ENCODE data around the gene ATP13A4.
"Not testable (repeated sequence)": the region's sequence is repeated elsewhere in the genome, so short reads cannot be mapped to it uniquely, and the experiment has no call there.

Gene ATP13A4

DNA sequence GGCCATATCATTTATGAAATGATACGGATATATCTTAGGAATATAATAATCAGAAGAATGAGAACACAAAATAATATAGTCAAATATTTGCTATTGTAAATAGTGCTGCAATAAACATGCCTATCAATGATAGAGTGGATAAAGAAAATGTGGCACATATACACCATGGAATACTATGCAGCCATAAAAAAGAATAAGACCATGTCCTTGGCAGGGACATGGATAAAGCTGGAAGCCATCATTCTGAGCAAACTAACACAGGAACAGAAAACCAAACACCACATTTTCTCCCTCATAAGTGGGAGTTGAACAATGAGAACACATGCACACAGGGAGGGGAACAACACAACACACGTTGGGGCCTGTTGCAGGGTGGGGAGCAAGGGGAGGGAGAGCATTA lies 28.6 kb downstream of the ATP13A4 start:
- H3K4me1 ChIP-seq (ENCODE audit: control insufficient read depth in 1 of 2, insufficient read depth in 2 of 2, low read length in 2 of 2); H3K4me3 ChIP-seq (ENCODE audit: low read depth in 1 of 2, low read length in 2 of 2); H3K27me3 ChIP-seq (ENCODE audit: control insufficient read depth in 1 of 2, insufficient read depth in 2 of 2, low read length in 2 of 2); H3K27ac ChIP-seq (ENCODE audit: low read depth, low read length); H3K9ac ChIP-seq (ENCODE audit: low read depth in 1 of 2, low read length in 2 of 2); H3K9me3 ChIP-seq (ENCODE audit: control insufficient read depth in 1 of 2, low read length in 2 of 2); H3K36me3 ChIP-seq (ENCODE audit: control insufficient read depth in 1 of 2, insufficient read depth in 2 of 2, low read length in 2 of 2): not testable (repeated sequence)

DNA sequence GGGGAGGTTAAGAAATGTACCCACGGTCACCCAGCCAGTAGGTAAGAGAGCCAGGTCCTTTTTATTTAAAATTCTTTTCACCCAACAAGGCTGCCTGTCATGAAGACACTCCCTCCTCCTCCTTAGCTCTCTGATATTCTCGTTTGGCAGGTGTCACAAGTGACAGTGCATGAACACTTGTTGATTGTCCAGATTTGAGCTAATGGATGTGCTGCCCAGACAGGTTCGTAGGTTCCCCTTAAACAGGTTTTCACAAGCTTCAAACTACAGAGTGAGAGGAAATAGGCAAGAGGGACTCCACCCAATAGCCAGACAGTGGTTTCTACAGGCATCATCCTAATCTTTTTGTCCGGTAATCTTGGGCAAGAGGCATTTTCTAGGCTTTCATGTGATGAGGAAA lies 32.2 kb downstream of the ATP13A4 start:
- no peaks in the 10 kb centered on the region for H3K4me1 ChIP-seq (ENCODE audit: control insufficient read depth in 1 of 2, insufficient read depth in 2 of 2, low read length in 2 of 2)
- no peak overlapping the region for H3K4me3 ChIP-seq (ENCODE audit: low read depth in 1 of 2, low read length in 2 of 2)
- H3K9ac ChIP-seq (ENCODE audit: low read depth in 1 of 2, low read length in 2 of 2): no peak overlapping the region
- H3K36me3 ChIP-seq (ENCODE audit: control insufficient read depth in 1 of 2, insufficient read depth in 2 of 2, low read length in 2 of 2): no peaks in the 10 kb centered on the region
- no peak overlapping the region for H3K27ac ChIP-seq (ENCODE audit: low read depth, low read length)
- no peaks in the 10 kb centered on the region for H3K27me3 ChIP-seq (ENCODE audit: control insufficient read depth in 1 of 2, insufficient read depth in 2 of 2, low read length in 2 of 2)
- no peaks in the 10 kb centered on the region for H3K9me3 ChIP-seq (ENCODE audit: control insufficient read depth in 1 of 2, low read length in 2 of 2)

DNA sequence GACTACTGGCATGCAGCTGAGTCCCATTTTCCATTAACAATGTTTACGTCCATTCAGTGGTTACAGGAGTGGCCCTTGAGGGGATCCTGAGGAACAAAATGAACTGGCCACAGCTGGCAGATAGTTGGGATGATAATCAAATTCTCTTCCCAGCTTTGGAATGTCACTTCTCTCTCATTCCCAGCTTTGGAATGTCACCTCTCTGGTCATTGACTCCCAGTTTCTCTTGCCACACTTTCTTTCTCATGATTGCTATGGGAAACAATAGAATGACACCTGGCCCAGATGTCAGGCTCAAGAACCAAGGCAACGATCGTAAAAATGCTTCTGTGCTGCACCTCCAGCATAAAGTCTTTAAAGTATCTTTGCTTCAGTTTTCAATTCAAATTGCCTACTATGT lies 34.0 kb downstream of the ATP13A4 start:
- H3K4me1 ChIP-seq (ENCODE audit: control insufficient read depth in 1 of 2, insufficient read depth in 2 of 2, low read length in 2 of 2): no peaks in the 10 kb centered on the region
- no peaks in the 10 kb centered on the region for H3K36me3 ChIP-seq (ENCODE audit: control insufficient read depth in 1 of 2, insufficient read depth in 2 of 2, low read length in 2 of 2)
- H3K4me3 ChIP-seq (ENCODE audit: low read depth in 1 of 2, low read length in 2 of 2): no peak overlapping the region
- no peak overlapping the region for H3K27ac ChIP-seq (ENCODE audit: low read depth, low read length)
- H3K9me3 ChIP-seq (ENCODE audit: control insufficient read depth in 1 of 2, low read length in 2 of 2): no peaks in the 10 kb centered on the region
- no peaks in the 10 kb centered on the region for H3K27me3 ChIP-seq (ENCODE audit: control insufficient read depth in 1 of 2, insufficient read depth in 2 of 2, low read length in 2 of 2)
- no peak overlapping the region for H3K9ac ChIP-seq (ENCODE audit: low read depth in 1 of 2, low read length in 2 of 2)

DNA sequence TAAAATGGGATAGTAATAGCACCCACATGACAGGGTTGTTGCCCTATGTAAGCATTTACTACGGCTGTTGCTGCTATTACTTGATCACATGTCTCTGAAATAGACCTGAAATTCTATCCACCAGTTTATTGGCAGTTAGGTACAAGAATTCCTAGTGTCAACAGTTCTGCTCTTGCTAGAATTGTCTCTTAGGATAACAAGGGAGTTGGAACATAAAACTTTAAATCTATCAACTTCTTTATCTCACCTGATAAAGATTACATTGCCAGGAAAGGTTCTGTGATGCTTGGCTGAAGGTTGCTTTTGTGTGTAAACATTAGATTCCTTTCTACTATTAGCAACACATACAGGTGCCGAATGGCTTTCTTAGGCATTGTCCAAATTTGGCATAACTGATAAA lies 38.7 kb downstream of the ATP13A4 start:
- H3K4me3 ChIP-seq (ENCODE audit: low read depth in 1 of 2, low read length in 2 of 2): no peak overlapping the region
- no peak overlapping the region for H3K27ac ChIP-seq (ENCODE audit: low read depth, low read length)
- no peaks in the 10 kb centered on the region for H3K4me1 ChIP-seq (ENCODE audit: control insufficient read depth in 1 of 2, insufficient read depth in 2 of 2, low read length in 2 of 2)

DNA sequence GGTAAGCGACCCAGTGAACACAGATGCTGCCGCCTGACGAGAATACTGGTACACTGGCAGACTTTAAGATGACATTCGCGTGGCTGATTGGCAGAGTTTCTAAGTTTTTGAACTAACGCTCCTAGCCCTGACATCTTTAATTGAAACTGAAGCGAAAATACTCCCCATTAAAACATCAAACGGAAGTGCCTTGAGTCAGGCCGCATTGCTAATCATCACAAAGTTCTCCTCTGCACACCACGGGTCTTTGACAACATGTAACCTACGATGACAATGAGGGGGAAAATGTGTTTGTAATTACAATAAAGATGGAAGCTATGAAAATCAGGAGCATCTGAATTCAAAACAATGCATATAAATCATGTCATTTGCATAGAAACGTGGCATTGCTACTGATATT lies 44.5 kb downstream of the ATP13A4 start:
- Histone ChIP-seq H3K27me3 (ENCODE audit: control insufficient read depth in 1 of 2, insufficient read depth in 2 of 2, low read length in 2 of 2) (no peaks in the 10 kb centered on the region), H3K27ac (ENCODE audit: low read depth, low read length) (no peak overlapping the region), H3K9me3 (ENCODE audit: control insufficient read depth in 1 of 2, low read length in 2 of 2) (no peaks in the 10 kb centered on the region), H3K4me1 (ENCODE audit: control insufficient read depth in 1 of 2, insufficient read depth in 2 of 2, low read length in 2 of 2) (no peaks in the 10 kb centered on the region), H3K4me3 (ENCODE audit: low read depth in 1 of 2, low read length in 2 of 2) (no peak overlapping the region), H3K36me3 (ENCODE audit: control insufficient read depth in 1 of 2, insufficient read depth in 2 of 2, low read length in 2 of 2) (no peaks in the 10 kb centered on the region), H3K9ac (ENCODE audit: low read depth in 1 of 2, low read length in 2 of 2) (no peak overlapping the region)

More for the DNA sequence above, 38.7 kb downstream of the ATP13A4 start:
- Histone ChIP-seq H3K9ac (ENCODE audit: low read depth in 1 of 2, low read length in 2 of 2) (no peak overlapping the region), H3K36me3 (ENCODE audit: control insufficient read depth in 1 of 2, insufficient read depth in 2 of 2, low read length in 2 of 2) (no peaks in the 10 kb centered on the region), H3K27me3 (ENCODE audit: control insufficient read depth in 1 of 2, insufficient read depth in 2 of 2, low read length in 2 of 2) (no peaks in the 10 kb centered on the region), H3K9me3 (ENCODE audit: control insufficient read depth in 1 of 2, low read length in 2 of 2) (no peaks in the 10 kb centered on the region)

DNA sequence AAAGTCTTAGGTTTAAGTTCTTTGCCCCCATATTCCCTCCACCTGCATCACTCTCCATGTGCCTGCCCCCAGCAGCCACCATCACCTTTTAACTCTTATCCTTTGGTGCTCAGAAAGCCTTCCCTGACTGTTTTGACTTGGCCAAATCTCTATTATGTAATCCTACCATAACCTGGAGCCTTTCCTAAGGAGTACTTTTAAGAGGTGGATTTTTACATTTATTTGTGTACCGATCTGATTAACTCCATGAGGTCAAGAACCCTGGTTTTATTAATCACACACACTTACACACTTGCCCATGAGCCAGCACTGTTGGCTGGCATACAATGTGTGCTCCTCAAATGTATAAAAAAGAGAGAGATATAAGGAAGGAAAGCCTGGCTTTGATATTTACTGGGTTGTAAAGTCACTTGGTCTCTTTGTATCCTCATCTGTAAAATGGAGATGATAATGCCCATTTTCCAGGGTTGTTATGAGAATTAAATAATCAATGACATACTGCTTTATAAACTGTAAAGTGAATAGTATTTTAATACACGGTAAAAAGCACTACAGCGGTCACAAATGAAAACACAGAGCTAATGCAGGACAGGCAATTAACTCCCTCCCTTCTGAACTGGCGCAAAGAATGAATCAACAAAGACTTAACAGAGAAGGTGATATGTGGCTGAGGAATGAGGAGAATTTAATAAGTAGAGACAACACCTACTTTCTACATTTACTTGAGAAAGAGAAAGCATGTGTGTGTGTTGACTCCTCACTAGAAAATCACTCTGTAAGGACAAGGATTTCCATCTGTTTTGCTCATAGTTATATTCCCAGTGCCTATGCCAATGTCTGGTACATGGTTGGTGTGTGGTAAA lies 45.4 kb downstream of the ATP13A4 start:
- no peaks in the 10 kb centered on the region for H3K36me3 ChIP-seq (ENCODE audit: control insufficient read depth in 1 of 2, insufficient read depth in 2 of 2, low read length in 2 of 2)
- no peak overlapping the region for H3K27ac ChIP-seq (ENCODE audit: low read depth, low read length)

DNA sequence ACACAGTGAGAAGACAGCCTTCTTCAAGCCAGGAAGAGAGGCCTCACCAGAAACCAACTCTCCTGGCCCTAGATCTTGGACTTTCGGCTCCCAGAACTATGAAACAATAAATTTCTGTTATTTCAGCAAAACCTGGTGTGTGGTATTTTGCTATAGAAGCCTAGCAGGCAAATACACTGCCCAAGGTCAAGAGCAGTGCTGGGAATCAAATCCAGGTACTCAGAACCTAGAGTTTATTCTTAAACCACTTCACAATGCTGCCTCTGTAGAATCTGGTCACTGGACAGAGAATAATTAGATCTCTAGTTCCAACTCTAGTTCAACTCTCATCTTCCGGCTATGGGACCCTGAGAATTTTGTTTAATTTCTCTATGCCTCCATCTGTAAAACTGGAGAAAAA lies 46.6 kb downstream of the ATP13A4 start:
- Histone ChIP-seq H3K9me3 (ENCODE audit: control insufficient read depth in 1 of 2, low read length in 2 of 2) (no peaks in the 10 kb centered on the region), H3K36me3 (ENCODE audit: control insufficient read depth in 1 of 2, insufficient read depth in 2 of 2, low read length in 2 of 2) (no peaks in the 10 kb centered on the region), H3K4me3 (ENCODE audit: low read depth in 1 of 2, low read length in 2 of 2) (no peak overlapping the region), H3K9ac (ENCODE audit: low read depth in 1 of 2, low read length in 2 of 2) (no peak overlapping the region), H3K4me1 (ENCODE audit: control insufficient read depth in 1 of 2, insufficient read depth in 2 of 2, low read length in 2 of 2) (no peaks in the 10 kb centered on the region), H3K27me3 (ENCODE audit: control insufficient read depth in 1 of 2, insufficient read depth in 2 of 2, low read length in 2 of 2) (no peaks in the 10 kb centered on the region), H3K27ac (ENCODE audit: low read depth, low read length) (no peak overlapping the region)

More for the DNA sequence above, 45.4 kb downstream of the ATP13A4 start:
- Histone ChIP-seq H3K9me3 (ENCODE audit: control insufficient read depth in 1 of 2, low read length in 2 of 2) (no peaks in the 10 kb centered on the region), H3K4me1 (ENCODE audit: control insufficient read depth in 1 of 2, insufficient read depth in 2 of 2, low read length in 2 of 2) (no peaks in the 10 kb centered on the region), H3K9ac (ENCODE audit: low read depth in 1 of 2, low read length in 2 of 2) (no peak overlapping the region), H3K4me3 (ENCODE audit: low read depth in 1 of 2, low read length in 2 of 2) (no peak overlapping the region), H3K27me3 (ENCODE audit: control insufficient read depth in 1 of 2, insufficient read depth in 2 of 2, low read length in 2 of 2) (no peaks in the 10 kb centered on the region)

DNA sequence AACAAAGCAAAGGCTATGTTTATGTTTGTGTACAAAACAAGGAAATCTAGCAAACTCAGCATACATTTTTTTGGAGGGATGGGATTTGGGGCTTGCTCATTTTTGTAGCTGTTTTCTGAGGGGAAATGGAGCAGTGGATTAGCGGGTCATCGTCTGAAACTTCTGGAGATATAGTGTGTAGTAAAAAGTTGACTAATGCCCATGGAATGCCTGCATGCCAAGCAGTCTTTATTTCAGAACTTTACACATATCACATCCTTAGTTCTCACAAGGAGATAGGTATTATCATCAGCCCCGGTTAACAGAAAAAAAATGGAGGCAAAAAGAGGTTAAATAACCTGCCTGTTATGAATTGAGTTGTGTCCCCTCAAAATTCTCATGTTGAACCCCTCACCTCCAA lies 47.1 kb downstream of the ATP13A4 start:
- Histone ChIP-seq H3K9ac (ENCODE audit: low read depth in 1 of 2, low read length in 2 of 2) (no peak overlapping the region), H3K4me3 (ENCODE audit: low read depth in 1 of 2, low read length in 2 of 2) (no peak overlapping the region), H3K9me3 (ENCODE audit: control insufficient read depth in 1 of 2, low read length in 2 of 2) (no peaks in the 10 kb centered on the region), H3K27ac (ENCODE audit: low read depth, low read length) (no peak overlapping the region), H3K4me1 (ENCODE audit: control insufficient read depth in 1 of 2, insufficient read depth in 2 of 2, low read length in 2 of 2) (no peaks in the 10 kb centered on the region), H3K27me3 (ENCODE audit: control insufficient read depth in 1 of 2, insufficient read depth in 2 of 2, low read length in 2 of 2) (no peaks in the 10 kb centered on the region), H3K36me3 (ENCODE audit: control insufficient read depth in 1 of 2, insufficient read depth in 2 of 2, low read length in 2 of 2) (no peaks in the 10 kb centered on the region)

DNA sequence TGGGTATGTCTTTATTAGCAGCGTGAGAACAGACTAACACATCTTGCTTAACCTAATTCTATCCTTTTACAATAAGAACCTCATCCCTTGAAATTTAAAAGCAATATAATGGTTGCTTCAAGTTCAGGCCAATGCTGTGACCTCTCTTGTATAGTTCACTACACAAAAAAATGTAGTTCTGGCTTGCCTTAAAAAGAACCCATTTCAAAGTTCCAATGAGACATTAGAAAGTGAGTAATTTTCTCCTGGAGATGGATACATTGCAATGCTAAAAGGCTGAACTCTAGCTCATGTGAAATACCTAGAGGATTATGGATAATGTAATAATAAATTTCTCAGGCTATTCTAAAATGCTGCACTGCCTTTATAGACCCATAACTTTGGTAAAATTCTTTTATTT lies 47.8 kb downstream of the ATP13A4 start:
- no peaks in the 10 kb centered on the region for H3K36me3 ChIP-seq (ENCODE audit: control insufficient read depth in 1 of 2, insufficient read depth in 2 of 2, low read length in 2 of 2)
- H3K27me3 ChIP-seq (ENCODE audit: control insufficient read depth in 1 of 2, insufficient read depth in 2 of 2, low read length in 2 of 2): no peaks in the 10 kb centered on the region
- H3K9ac ChIP-seq (ENCODE audit: low read depth in 1 of 2, low read length in 2 of 2): no peak overlapping the region
- H3K4me3 ChIP-seq (ENCODE audit: low read depth in 1 of 2, low read length in 2 of 2): no peak overlapping the region
- no peak overlapping the region for H3K27ac ChIP-seq (ENCODE audit: low read depth, low read length)
- no peaks in the 10 kb centered on the region for H3K9me3 ChIP-seq (ENCODE audit: control insufficient read depth in 1 of 2, low read length in 2 of 2)
- no peaks in the 10 kb centered on the region for H3K4me1 ChIP-seq (ENCODE audit: control insufficient read depth in 1 of 2, insufficient read depth in 2 of 2, low read length in 2 of 2)

DNA sequence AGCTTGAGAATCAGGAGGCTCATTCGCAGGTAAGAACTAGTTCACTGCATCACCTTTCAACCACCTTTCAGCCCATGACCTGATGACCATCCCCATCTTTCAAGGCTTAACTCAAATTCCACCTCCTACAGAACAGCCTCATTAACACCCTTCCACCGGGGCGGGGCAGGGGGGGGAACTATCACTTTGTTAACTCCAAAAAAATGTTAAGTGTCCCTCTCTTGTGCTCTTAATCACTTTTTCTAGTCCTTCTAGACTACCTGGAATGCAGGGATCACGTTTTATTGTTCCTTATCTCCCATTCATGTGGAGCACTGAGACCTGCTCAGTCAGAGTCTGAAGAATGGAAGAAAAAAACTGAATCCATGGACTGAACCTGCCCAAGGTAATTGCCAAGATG lies 51.8 kb downstream of the ATP13A4 start:
- H3K4me1 ChIP-seq (ENCODE audit: control insufficient read depth in 1 of 2, insufficient read depth in 2 of 2, low read length in 2 of 2): no peaks in the 10 kb centered on the region
- no peak overlapping the region for H3K9ac ChIP-seq (ENCODE audit: low read depth in 1 of 2, low read length in 2 of 2)
- no peak overlapping the region for H3K27ac ChIP-seq (ENCODE audit: low read depth, low read length)
- no peak overlapping the region for H3K4me3 ChIP-seq (ENCODE audit: low read depth in 1 of 2, low read length in 2 of 2)
- no peaks in the 10 kb centered on the region for H3K9me3 ChIP-seq (ENCODE audit: control insufficient read depth in 1 of 2, low read length in 2 of 2)
- no peaks in the 10 kb centered on the region for H3K36me3 ChIP-seq (ENCODE audit: control insufficient read depth in 1 of 2, insufficient read depth in 2 of 2, low read length in 2 of 2)
- H3K27me3 ChIP-seq (ENCODE audit: control insufficient read depth in 1 of 2, insufficient read depth in 2 of 2, low read length in 2 of 2): no peaks in the 10 kb centered on the region
